ENCODE results near the gene VKORC1L1. TPM values are rescaled to one million over a fixed set of nuclear protein-coding genes. Genes with fewer than 3 reads are reported as not detected.
A peak's percentile ranks its signal among the peaks of the same experiment; 100 is the strongest.

The VKORC1L1 gene
- total and polyA plus RNA-seq, 10 of the 15 experiments (the other 5 are each of a cell fraction or from before 2014, with no cell fraction given), result 3.3 to 18.8 (median 12.5) TPM

GRCh38 chr7:65978891-65979582 lies 106.2 kb downstream of the VKORC1L1 start (continued):
- no peak for TF ChIP-seq SRF (IDR thresholded peaks at IDR 0.05; ENCODE audit: low read depth in 2 of 2, low read length in 2 of 2)

GRCh38 chr7:65979583-65980477 lies 107.0 kb downstream of the VKORC1L1 start:
- H3K4me3 ChIP-seq, result peak overlapping the region; percentile 73; the same call in 1 of the 2 replicates
- no TSS peak for BruUV-seq (replicated peaks)
- TF ChIP-seq NR2F1 (conservative IDR thresholded peaks at IDR 0.05), result no peak
- TF ChIP-seq PML (IDR thresholded peaks at IDR 0.05; ENCODE audit: low read length), result no peak
- TF ChIP-seq POLR2A (IDR thresholded peaks at IDR 0.05; ENCODE audit: low read depth, low read length), result no peak
- TF ChIP-seq SREBF2 (IDR thresholded peaks at IDR 0.05; ENCODE audit: low read length), result no peak
- TF ChIP-seq NRF1 (conservative IDR thresholded peaks at IDR 0.05; ENCODE audit: low read depth, low read length), result no peak
- no peak for TF ChIP-seq MTA3 (IDR thresholded peaks at IDR 0.05; ENCODE audit: borderline replicate concordance, low read length)
- no peak for TF ChIP-seq CHD2 (IDR thresholded peaks at IDR 0.05; ENCODE audit: borderline replicate concordance, low read depth, low read length)
- TF ChIP-seq ZBED1 (IDR thresholded peaks at IDR 0.05; ENCODE audit: borderline replicate concordance), result no peak
- TF ChIP-seq ELK1 (IDR thresholded peaks at IDR 0.05; ENCODE audit: low read depth, low read length), result no peak
- TF ChIP-seq RAD21 (IDR thresholded peaks at IDR 0.05; ENCODE audit: insufficient read depth, low read depth, low read length), result no peak
- TF ChIP-seq MLLT1 (IDR thresholded peaks at IDR 0.05), result no peak
- no peak for TF ChIP-seq STAT3 (IDR thresholded peaks at IDR 0.05; ENCODE audit: low read depth, low read length)
- no peak for TF ChIP-seq ZBTB40 (IDR thresholded peaks at IDR 0.05; ENCODE audit: borderline replicate concordance)

More at GRCh38 chr7:65979583-65980477, 107.0 kb downstream of the VKORC1L1 start:
- Histone ChIP-seq H3K27ac (ENCODE audit: control insufficient read depth, insufficient read depth) (peak overlapping the region; percentile 84; the same call in 1 of the 2 replicates), H3K9ac (ENCODE audit: control insufficient read depth, insufficient read depth, low read length) (peak overlapping the region; percentile 85), H3K4me1 (ENCODE audit: control insufficient read depth, insufficient read depth, low read length) (no peaks in the 10 kb centered on the region; the same call in 1 of the 2 replicates), H3K36me3 (ENCODE audit: control insufficient read depth in 2 of 2, insufficient read depth in 2 of 2, low read length in 1 of 2) (peaks cover 3 to 9% of the 10 kb centered on the region in 2 experiments; a peak in 3 of 4 replicates), H4K20me1 (ENCODE audit: control insufficient read depth, insufficient read depth) (no peaks in the 10 kb centered on the region), H3K9me3 (replicated peaks; ENCODE audit: control insufficient read depth, insufficient read depth, low read length) (no peaks in the 10 kb centered on the region), H3K79me2 (ENCODE audit: control insufficient read depth, insufficient read depth, low read length) (peaks cover 24% of the 10 kb centered on the region), H3K4me2 (ENCODE audit: control insufficient read depth, insufficient read depth) (no peak overlapping the region; the same call in 1 of the 2 replicates), H3K27me3 (replicated peaks in 1 of 2; ENCODE audit: control insufficient read depth in 2 of 2, insufficient read depth in 2 of 2, low read length in 1 of 2) (no peaks in the 10 kb centered on the region), H2AFZ (ENCODE audit: control insufficient read depth, low read depth, low read length) (no peak overlapping the region)
- POLR2A ChIA-PET, result interaction anchor here (1.6 kb wide), 1 partner anchor 135 kb away, joined by 4 read pairs; the partner anchor contains the start of gene CRCP
- CTCF ChIA-PET, result no interaction called here
- in situ Hi-C loops (cut with MboI) (no loop called here), intact Hi-C loops (cut with micrococcal nuclease; ENCODE audit: unreplicated experiment) (loop anchor here (5.0 to 10.0 kb wide), 2 partner anchors 97 to 105 kb away; partner anchors contain the start of genes ASL and VKORC1L1)
- ATAC-seq (no peak), FAIRE-seq (no peak), DNase-seq (ENCODE audit: low read depth, low spot score) (no peak)
- over 99% methylated on average over 25 of the region's 29 CpGs for WGBS (ENCODE audit: insufficient coverage, insufficient replicate concordance, low lambda C conversion rate, missing lambda C conversion rate)
- RAD21 ChIA-PET (ENCODE audit: unreplicated experiment), result no interaction called here
- SMC1A ChIA-PET (ENCODE audit: uncharacterized antibody, unreplicated experiment), result no interaction called here
